ENCODE data around the gene SV2C. TPM values are rescaled to one million over a fixed set of nuclear protein-coding genes. Genes with fewer than 3 reads are reported as not detected.

Gene SV2C
- total and polyA plus RNA-seq, 10 of the 15 experiments (the other 5 are each of a cell fraction or from before 2014, with no cell fraction given) = under 0.01 to 1.1 (median 0.63) TPM

GRCh38 chr5:76384189-76384588 lies 301.0 kb downstream of the SV2C start:
- intact Hi-C loops (cut with micrococcal nuclease; ENCODE audit: unreplicated experiment) = no loop called here
- ChIA-PET POLR2A (interaction anchor here (0.5 kb wide), 1 partner anchor 27 kb away, joined by 3 read pairs; no protein-coding TSS in a partner anchor), CTCF (interaction anchor here (0.6 to 1.2 kb wide), 3 partner anchors 10 to 926 kb away, joined by 3 read pairs; no protein-coding TSS in a partner anchor), RAD21 (ENCODE audit: unreplicated experiment) (interaction anchor here (0.6 to 1.2 kb wide), 2 partner anchors 17 to 1043 kb away, joined by 3 read pairs; no protein-coding TSS in a partner anchor), SMC1A (ENCODE audit: uncharacterized antibody, unreplicated experiment) (interaction anchor here (1.1 kb wide), 1 partner anchor 32 kb away, joined by 3 read pairs; no protein-coding TSS in a partner anchor)
- Histone ChIP-seq H4K20me1 (ENCODE audit: control insufficient read depth, insufficient read depth) (no peaks in the 10 kb centered on the region), H3K9ac (ENCODE audit: control insufficient read depth, insufficient read depth, low read length) (no peak overlapping the region), H3K9me3 (replicated peaks; ENCODE audit: control insufficient read depth, insufficient read depth, low read length) (no peaks in the 10 kb centered on the region), H3K79me2 (ENCODE audit: control insufficient read depth, insufficient read depth, low read length) (no peaks in the 10 kb centered on the region), H2AFZ (ENCODE audit: control insufficient read depth, low read depth, low read length) (no peak overlapping the region), H3K4me1 (ENCODE audit: control insufficient read depth, insufficient read depth, low read length) (no peaks in the 10 kb centered on the region), H3K36me3 (ENCODE audit: control insufficient read depth in 2 of 2, insufficient read depth in 2 of 2, low read length in 1 of 2) (no peaks in the 10 kb centered on the region), H3K4me3 (no peak overlapping the region), H3K27me3 (replicated peaks in 1 of 2; ENCODE audit: control insufficient read depth in 2 of 2, insufficient read depth in 2 of 2, low read length in 1 of 2) (no peaks in the 10 kb centered on the region), H3K27ac (ENCODE audit: control insufficient read depth, insufficient read depth) (no peak overlapping the region), H3K4me2 (ENCODE audit: control insufficient read depth, insufficient read depth) (no peak overlapping the region)
- DNase-seq (ENCODE audit: low read depth, low spot score) = no peak
- in situ Hi-C loops (cut with MboI) = no loop called here
- no TSS peak for BruUV-seq (replicated peaks)
- ATAC-seq = no peak
- TF ChIP-seq HDAC2 (IDR thresholded peaks at IDR 0.05) = no peak
- FAIRE-seq = no peak
- WGBS (ENCODE audit: insufficient coverage, insufficient replicate concordance, low lambda C conversion rate, missing lambda C conversion rate) = 48% methylated on average over 4 of the region's 4 CpGs

DNA sequence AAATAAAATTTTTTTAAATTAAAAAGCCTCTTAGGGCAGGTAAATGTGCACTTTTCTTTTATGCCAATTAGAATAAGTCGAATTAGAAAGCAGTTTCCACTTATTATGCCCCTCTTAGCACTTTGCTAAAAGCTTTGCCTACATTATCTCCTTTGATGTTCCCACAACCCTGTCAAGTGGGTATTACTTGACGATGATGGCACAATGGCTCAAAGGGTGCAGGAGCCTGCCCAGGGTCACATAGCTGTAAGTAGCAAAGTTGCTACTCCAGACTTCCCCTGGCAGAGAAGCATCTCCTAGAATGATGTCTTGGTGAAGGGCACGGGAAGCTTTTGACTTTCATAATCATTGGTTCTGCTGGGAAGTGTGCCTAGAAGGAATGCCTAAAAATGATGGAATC lies 301.5 kb downstream of the SV2C start:
- no peak for DNase-seq (ENCODE audit: low read depth, low spot score)
- H3K27ac ChIP-seq (ENCODE audit: control insufficient read depth, insufficient read depth) = no peak overlapping the region
- no peaks in the 10 kb centered on the region for H3K4me1 ChIP-seq (ENCODE audit: control insufficient read depth, insufficient read depth, low read length)
- H3K4me2 ChIP-seq (ENCODE audit: control insufficient read depth, insufficient read depth) = no peak overlapping the region
- ChIA-PET SMC1A (ENCODE audit: uncharacterized antibody, unreplicated experiment) (no interaction called here), CTCF (interaction anchor here (1.2 kb wide), 1 partner anchor 10 kb away, joined by 3 read pairs; no protein-coding TSS in a partner anchor), RAD21 (ENCODE audit: unreplicated experiment) (interaction anchor here (1.2 kb wide), 1 partner anchor 16 kb away, joined by 3 read pairs; no protein-coding TSS in a partner anchor), POLR2A (interaction anchor here (0.5 kb wide), 1 partner anchor 26 kb away, joined by 3 read pairs; no protein-coding TSS in a partner anchor)
- no peak for FAIRE-seq
- no peak overlapping the region for H3K9ac ChIP-seq (ENCODE audit: control insufficient read depth, insufficient read depth, low read length)
- no peaks in the 10 kb centered on the region for H4K20me1 ChIP-seq (ENCODE audit: control insufficient read depth, insufficient read depth)
- intact Hi-C loops (cut with micrococcal nuclease; ENCODE audit: unreplicated experiment) = loop anchor here (5.0 kb wide), 1 partner anchor 32 kb away; no protein-coding TSS in a partner anchor
- 61% methylated on average over 3 of the region's 3 CpGs for WGBS (ENCODE audit: insufficient coverage, insufficient replicate concordance, low lambda C conversion rate, missing lambda C conversion rate)
- no TSS peak for BruUV-seq (replicated peaks)
- no peak for ATAC-seq
- H3K9me3 ChIP-seq (replicated peaks; ENCODE audit: control insufficient read depth, insufficient read depth, low read length) = no peaks in the 10 kb centered on the region
- no peaks in the 10 kb centered on the region for H3K27me3 ChIP-seq (replicated peaks in 1 of 2; ENCODE audit: control insufficient read depth in 2 of 2, insufficient read depth in 2 of 2, low read length in 1 of 2)
- H3K36me3 ChIP-seq (ENCODE audit: control insufficient read depth in 2 of 2, insufficient read depth in 2 of 2, low read length in 1 of 2) = no peaks in the 10 kb centered on the region
- H3K4me3 ChIP-seq = no peak overlapping the region
- TF ChIP-seq TCF3 (IDR thresholded peaks at IDR 0.05; ENCODE audit: borderline replicate concordance, insufficient read depth, low read depth, low read length) = no peak
- TF ChIP-seq BACH1 (IDR thresholded peaks at IDR 0.05; ENCODE audit: borderline replicate concordance) = no peak
- no peak for TF ChIP-seq E4F1 (IDR thresholded peaks at IDR 0.05; ENCODE audit: borderline replicate concordance, partially characterized antibody)
- TF ChIP-seq WRNIP1 (IDR thresholded peaks at IDR 0.05; ENCODE audit: borderline replicate concordance, low read depth, low read length) = no peak
- TF ChIP-seq YBX1 (IDR thresholded peaks at IDR 0.05) = no peak
- TF ChIP-seq MEF2A (IDR thresholded peaks at IDR 0.05; ENCODE audit: insufficient read depth, low read depth, low read length) = no peak
- no peak for TF ChIP-seq RAD51 (IDR thresholded peaks at IDR 0.05)
- TF ChIP-seq CHD1 (IDR thresholded peaks at IDR 0.05; ENCODE audit: low read depth, low read length) = no peak
- no peak for TF ChIP-seq NR2C1 (IDR thresholded peaks at IDR 0.05)
- no peak for TF ChIP-seq ZNF217 (IDR thresholded peaks at IDR 0.05)
- TF ChIP-seq RELA (IDR thresholded peaks at IDR 0.05; ENCODE audit: borderline replicate concordance, partially characterized antibody) = no peak
- no peak for TF ChIP-seq SIX5 (IDR thresholded peaks at IDR 0.05; ENCODE audit: low read depth, low read length, severe bottlenecking)
- no peak for TF ChIP-seq KLF5 (IDR thresholded peaks at IDR 0.05; ENCODE audit: partially characterized antibody)
- no peak for TF ChIP-seq ASH2L (IDR thresholded peaks at IDR 0.05; ENCODE audit: borderline replicate concordance, low read depth)
- in situ Hi-C loops (cut with MboI) = no loop called here
- H2AFZ ChIP-seq (ENCODE audit: control insufficient read depth, low read depth, low read length) = no peak overlapping the region
- no peaks in the 10 kb centered on the region for H3K79me2 ChIP-seq (ENCODE audit: control insufficient read depth, insufficient read depth, low read length)
